ENCODE measurements around the gene PCDH19.

Gene PCDH19

DNA sequence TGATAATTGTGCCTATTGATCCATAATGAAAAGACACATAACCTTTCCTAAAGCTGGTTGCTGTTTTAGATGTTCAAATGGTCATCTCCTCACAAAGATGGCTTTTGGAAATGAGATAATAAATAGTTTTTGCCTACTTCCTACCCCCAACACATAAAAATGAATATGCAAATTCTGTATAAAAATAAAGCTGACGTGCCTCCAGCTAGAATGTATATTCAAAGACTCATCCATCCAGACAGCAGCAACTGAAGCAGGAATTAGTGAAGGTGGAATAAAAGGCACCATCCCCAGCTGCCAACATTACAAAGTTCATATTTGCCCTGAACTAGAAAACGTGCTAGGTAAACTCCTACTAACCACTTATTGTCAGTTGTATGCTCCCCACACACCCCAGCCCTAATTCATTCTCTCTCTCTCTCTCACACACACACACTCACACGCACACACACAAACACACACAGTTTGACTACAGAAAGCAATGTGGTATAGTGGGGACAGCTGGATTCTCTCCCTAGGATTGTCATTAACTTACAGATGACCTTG, 53.6 kb downstream of the PCDH19 start:
- WGBS (ENCODE audit: extremely low coverage, insufficient coverage, insufficient read length): no CpG with 5 or more reads among the region's 3 CpGs
- no peak overlapping the region for H2BK12ac ChIP-seq (ENCODE audit: low read length)

DNA sequence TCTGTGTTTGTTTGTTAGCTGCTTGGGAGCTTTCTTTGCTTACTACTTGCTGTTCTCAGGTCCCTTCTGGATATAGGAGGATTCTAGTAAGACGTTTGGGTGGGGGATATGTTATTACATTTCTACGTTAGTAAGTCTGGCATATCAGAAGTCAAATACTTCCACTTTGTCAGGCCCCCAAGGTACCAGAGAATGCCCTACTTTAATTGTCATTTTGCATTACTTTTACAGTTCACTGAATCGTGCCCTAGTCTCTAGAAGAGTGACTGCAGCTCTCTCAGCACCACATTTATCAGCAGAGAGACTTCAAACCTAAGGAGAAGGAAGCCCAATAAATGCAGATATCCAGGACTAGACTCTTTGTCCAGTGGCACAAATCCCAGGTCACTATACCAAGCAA, 54.4 kb downstream of the PCDH19 start:
- Histone ChIP-seq H3K36me3 (ENCODE audit: control insufficient read depth in 1 of 2, insufficient read depth in 2 of 2, low read length in 2 of 2) (no peaks in the 10 kb centered on the region), H2AFZ (ENCODE audit: insufficient read depth, low read length, poor library complexity) (no peak overlapping the region), H3K23ac (ENCODE audit: low read length) (no peak overlapping the region), H4K91ac (ENCODE audit: low read depth, low read length) (no peak overlapping the region), H3K18ac (ENCODE audit: low read length) (no peak overlapping the region), H3K4ac (ENCODE audit: low read depth, low read length) (no peak overlapping the region), H3K4me3 (ENCODE audit: low read depth, low read length) (no peak overlapping the region), H4K8ac (ENCODE audit: low read depth, low read length) (no peak overlapping the region), H3K27me3 (ENCODE audit: insufficient read depth, low read length) (no peaks in the 10 kb centered on the region), H3K79me2 (ENCODE audit: control insufficient read depth, insufficient read depth, low read length, poor library complexity) (no peaks in the 10 kb centered on the region), H2BK120ac (ENCODE audit: insufficient read depth, low read length, poor library complexity) (no peak overlapping the region), H3K79me1 (ENCODE audit: low read length) (no peaks in the 10 kb centered on the region), H3K9me3 (ENCODE audit: insufficient read depth, low read depth, low read length) (no peaks in the 10 kb centered on the region), H2BK12ac (ENCODE audit: low read length) (no peak overlapping the region), H3K9ac (ENCODE audit: low read length) (no peak overlapping the region), H3K4me2 (ENCODE audit: low read length) (no peak overlapping the region), H3K4me1 (ENCODE audit: control insufficient read depth in 1 of 2, insufficient read depth in 2 of 2, low read length in 2 of 2) (no peaks in the 10 kb centered on the region), H4K12ac (ENCODE audit: low read depth, low read length) (no peak overlapping the region), H2AK5ac (ENCODE audit: low read length) (no peak overlapping the region), H2BK5ac (ENCODE audit: low read depth, low read length, poor library complexity) (no peak overlapping the region), H3K14ac (ENCODE audit: low read length) (no peak overlapping the region), H3K27ac (ENCODE audit: low read depth, low read length) (no peak overlapping the region)
- DNase-seq: no peak
- no CpG with 5 or more reads among the region's 3 CpGs for WGBS (ENCODE audit: extremely low coverage, insufficient coverage, insufficient read length)

More for the DNA sequence above, 53.6 kb downstream of the PCDH19 start:
- Histone ChIP-seq H4K8ac (ENCODE audit: low read depth, low read length) (no peak overlapping the region), H3K79me2 (ENCODE audit: control insufficient read depth, insufficient read depth, low read length, poor library complexity) (no peaks in the 10 kb centered on the region), H2BK5ac (ENCODE audit: low read depth, low read length, poor library complexity) (no peak overlapping the region), H2BK120ac (ENCODE audit: insufficient read depth, low read length, poor library complexity) (no peak overlapping the region), H3K4ac (ENCODE audit: low read depth, low read length) (no peak overlapping the region), H3K23ac (ENCODE audit: low read length) (no peak overlapping the region), H3K27ac (ENCODE audit: low read depth, low read length) (no peak overlapping the region), H3K14ac (ENCODE audit: low read length) (no peak overlapping the region), H3K4me2 (ENCODE audit: low read length) (no peak overlapping the region), H4K91ac (ENCODE audit: low read depth, low read length) (no peak overlapping the region), H3K4me3 (ENCODE audit: low read depth, low read length) (no peak overlapping the region), H2AK5ac (ENCODE audit: low read length) (no peak overlapping the region), H2AFZ (ENCODE audit: insufficient read depth, low read length, poor library complexity) (no peak overlapping the region), H3K27me3 (ENCODE audit: insufficient read depth, low read length) (no peaks in the 10 kb centered on the region), H3K4me1 (ENCODE audit: control insufficient read depth in 1 of 2, insufficient read depth in 2 of 2, low read length in 2 of 2) (no peaks in the 10 kb centered on the region), H3K79me1 (ENCODE audit: low read length) (no peaks in the 10 kb centered on the region), H4K12ac (ENCODE audit: low read depth, low read length) (no peak overlapping the region), H3K9me3 (ENCODE audit: insufficient read depth, low read depth, low read length) (no peaks in the 10 kb centered on the region), H3K18ac (ENCODE audit: low read length) (no peak overlapping the region), H3K36me3 (ENCODE audit: control insufficient read depth in 1 of 2, insufficient read depth in 2 of 2, low read length in 2 of 2) (no peaks in the 10 kb centered on the region), H3K9ac (ENCODE audit: low read length) (no peak overlapping the region)
- no peak for DNase-seq

- H3K27me3 ChIP-seq (ENCODE audit: insufficient read depth, low read length): no peaks in the 10 kb centered on the region
Observed at GRCh38 chrX:100353326-100353725, 56.7 kb downstream of the PCDH19 start.

DNA sequence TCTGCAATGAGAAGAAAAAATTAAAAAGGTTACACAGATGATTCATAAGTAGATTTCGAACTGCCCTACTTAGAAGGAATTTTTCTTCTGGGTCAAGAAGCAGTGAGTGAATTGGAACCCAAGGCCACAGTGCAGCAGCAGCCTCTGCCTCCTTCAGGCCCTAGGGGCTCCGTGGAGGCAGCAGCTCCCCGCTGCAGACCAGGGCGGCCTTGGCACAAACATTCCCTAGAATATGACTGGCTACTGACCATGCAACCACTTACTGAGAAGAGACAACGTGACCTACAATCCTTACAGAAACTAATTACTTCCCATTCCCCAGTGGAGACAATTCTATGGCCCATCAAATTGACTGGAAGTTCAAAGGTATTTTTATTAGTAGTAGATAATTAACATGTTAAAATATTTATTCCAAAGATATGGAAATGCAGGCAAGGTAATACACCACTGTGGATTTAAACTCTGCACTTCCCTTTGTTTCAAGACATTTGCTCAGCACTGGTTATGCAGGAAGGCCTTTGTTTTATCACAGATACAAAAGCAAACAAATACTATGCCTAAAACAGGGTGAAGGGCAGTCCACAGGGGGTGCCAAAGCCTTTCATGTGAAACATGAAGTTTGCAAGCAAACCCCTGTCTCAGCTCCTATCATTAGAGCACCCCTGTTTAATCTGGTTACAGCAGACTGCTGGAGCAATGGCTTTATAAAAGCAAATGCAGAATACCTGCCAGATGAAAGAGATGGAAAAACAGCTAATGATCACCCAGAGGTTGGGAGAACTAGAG, 59.2 kb downstream of the PCDH19 start:
- WGBS (ENCODE audit: extremely low coverage, insufficient coverage, insufficient read length): no CpG with 5 or more reads among the region's 5 CpGs
- Histone ChIP-seq H3K9ac (ENCODE audit: low read length) (no peak overlapping the region), H3K4me1 (ENCODE audit: control insufficient read depth in 1 of 2, insufficient read depth in 2 of 2, low read length in 2 of 2) (no peaks in the 10 kb centered on the region)

More at GRCh38 chrX:100353326-100353725, 56.7 kb downstream of the PCDH19 start:
- H3K36me3 ChIP-seq (ENCODE audit: control insufficient read depth in 1 of 2, insufficient read depth in 2 of 2, low read length in 2 of 2): no peaks in the 10 kb centered on the region
- H2AK5ac ChIP-seq (ENCODE audit: low read length): no peak overlapping the region
- no peak overlapping the region for H2BK120ac ChIP-seq (ENCODE audit: insufficient read depth, low read length, poor library complexity)
- no peaks in the 10 kb centered on the region for H3K9me3 ChIP-seq (ENCODE audit: insufficient read depth, low read depth, low read length)
- H3K9ac ChIP-seq (ENCODE audit: low read length): no peak overlapping the region
- no CpG with 5 or more reads among the region's 4 CpGs for WGBS (ENCODE audit: extremely low coverage, insufficient coverage, insufficient read length)
- H3K18ac ChIP-seq (ENCODE audit: low read length): no peak overlapping the region
- H2AFZ ChIP-seq (ENCODE audit: insufficient read depth, low read length, poor library complexity): no peak overlapping the region
- H2BK12ac ChIP-seq (ENCODE audit: low read length): no peak overlapping the region
- H3K27ac ChIP-seq (ENCODE audit: low read depth, low read length): no peak overlapping the region
- no peak overlapping the region for H3K4me3 ChIP-seq (ENCODE audit: low read depth, low read length)
- no peak overlapping the region for H3K23ac ChIP-seq (ENCODE audit: low read length)
- no peak overlapping the region for H3K4ac ChIP-seq (ENCODE audit: low read depth, low read length)
- no peak overlapping the region for H4K91ac ChIP-seq (ENCODE audit: low read depth, low read length)
- H3K4me2 ChIP-seq (ENCODE audit: low read length): no peak overlapping the region
- no peak overlapping the region for H4K8ac ChIP-seq (ENCODE audit: low read depth, low read length)
- H2BK5ac ChIP-seq (ENCODE audit: low read depth, low read length, poor library complexity): no peak overlapping the region
- H3K14ac ChIP-seq (ENCODE audit: low read length): no peak overlapping the region
- no peak overlapping the region for H4K12ac ChIP-seq (ENCODE audit: low read depth, low read length)
- H3K79me2 ChIP-seq (ENCODE audit: control insufficient read depth, insufficient read depth, low read length, poor library complexity): no peaks in the 10 kb centered on the region
- no peak for DNase-seq
- no peaks in the 10 kb centered on the region for H3K79me1 ChIP-seq (ENCODE audit: low read length)
- H3K4me1 ChIP-seq (ENCODE audit: control insufficient read depth in 1 of 2, insufficient read depth in 2 of 2, low read length in 2 of 2): no peaks in the 10 kb centered on the region

More for the DNA sequence above, 59.2 kb downstream of the PCDH19 start:
- H3K79me2 ChIP-seq (ENCODE audit: control insufficient read depth, insufficient read depth, low read length, poor library complexity): no peaks in the 10 kb centered on the region
- no peak overlapping the region for H3K4me3 ChIP-seq (ENCODE audit: low read depth, low read length)
- no peaks in the 10 kb centered on the region for H3K9me3 ChIP-seq (ENCODE audit: insufficient read depth, low read depth, low read length)
- no peak for DNase-seq
- no peak overlapping the region for H2AFZ ChIP-seq (ENCODE audit: insufficient read depth, low read length, poor library complexity)
- H2BK5ac ChIP-seq (ENCODE audit: low read depth, low read length, poor library complexity): no peak overlapping the region
- H3K14ac ChIP-seq (ENCODE audit: low read length): no peak overlapping the region
- H3K4me2 ChIP-seq (ENCODE audit: low read length): no peak overlapping the region
- H3K18ac ChIP-seq (ENCODE audit: low read length): no peak overlapping the region
- no peak overlapping the region for H4K8ac ChIP-seq (ENCODE audit: low read depth, low read length)
- no peak overlapping the region for H3K4ac ChIP-seq (ENCODE audit: low read depth, low read length)
- no peak overlapping the region for H4K91ac ChIP-seq (ENCODE audit: low read depth, low read length)
- no peak overlapping the region for H3K23ac ChIP-seq (ENCODE audit: low read length)
- no peak overlapping the region for H4K12ac ChIP-seq (ENCODE audit: low read depth, low read length)
- no peak overlapping the region for H2BK12ac ChIP-seq (ENCODE audit: low read length)
- H2BK120ac ChIP-seq (ENCODE audit: insufficient read depth, low read length, poor library complexity): no peak overlapping the region
- no peaks in the 10 kb centered on the region for H3K36me3 ChIP-seq (ENCODE audit: control insufficient read depth in 1 of 2, insufficient read depth in 2 of 2, low read length in 2 of 2)
- no peaks in the 10 kb centered on the region for H3K79me1 ChIP-seq (ENCODE audit: low read length)
- no peaks in the 10 kb centered on the region for H3K27me3 ChIP-seq (ENCODE audit: insufficient read depth, low read length)
- no peak overlapping the region for H2AK5ac ChIP-seq (ENCODE audit: low read length)
- no peak overlapping the region for H3K27ac ChIP-seq (ENCODE audit: low read depth, low read length)
